ENCODE data around the gene C8G.

DNA sequence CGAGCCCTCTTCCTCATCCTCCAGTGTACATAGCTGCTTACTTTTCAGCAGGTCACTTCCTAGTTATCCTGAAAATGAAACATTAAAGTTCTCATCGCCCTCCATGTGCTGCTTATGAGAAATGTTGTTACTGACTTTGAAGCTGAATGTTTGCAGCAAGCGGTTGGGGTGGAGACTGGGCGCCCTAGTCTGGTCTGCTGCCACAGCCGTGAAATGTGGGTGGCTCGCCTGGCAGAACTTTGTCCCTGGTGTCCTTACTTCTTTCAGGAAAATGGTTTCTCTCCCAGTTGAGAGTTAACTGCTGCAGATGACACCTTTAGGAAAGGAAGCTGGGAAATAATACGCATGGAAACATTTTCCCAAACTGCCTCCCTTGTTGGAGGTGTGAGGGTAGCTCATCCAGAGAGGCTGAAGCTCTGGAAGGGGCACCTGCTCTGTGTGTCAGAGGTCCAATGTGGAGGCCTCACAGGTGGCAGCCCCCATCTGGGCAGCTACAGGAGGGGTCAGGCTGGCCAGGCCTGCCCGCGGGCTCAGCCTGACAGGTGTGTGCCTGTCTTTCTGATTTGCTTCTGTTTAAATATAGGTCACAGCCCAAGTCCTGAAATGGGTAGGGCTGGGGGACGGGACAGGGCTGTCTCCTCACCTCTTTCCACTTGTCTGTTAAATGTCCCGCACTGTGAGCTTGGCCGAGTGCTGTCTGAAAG lies 34.7 kb upstream of the C8G start:
- TF ChIP-seq, protein P1, sequence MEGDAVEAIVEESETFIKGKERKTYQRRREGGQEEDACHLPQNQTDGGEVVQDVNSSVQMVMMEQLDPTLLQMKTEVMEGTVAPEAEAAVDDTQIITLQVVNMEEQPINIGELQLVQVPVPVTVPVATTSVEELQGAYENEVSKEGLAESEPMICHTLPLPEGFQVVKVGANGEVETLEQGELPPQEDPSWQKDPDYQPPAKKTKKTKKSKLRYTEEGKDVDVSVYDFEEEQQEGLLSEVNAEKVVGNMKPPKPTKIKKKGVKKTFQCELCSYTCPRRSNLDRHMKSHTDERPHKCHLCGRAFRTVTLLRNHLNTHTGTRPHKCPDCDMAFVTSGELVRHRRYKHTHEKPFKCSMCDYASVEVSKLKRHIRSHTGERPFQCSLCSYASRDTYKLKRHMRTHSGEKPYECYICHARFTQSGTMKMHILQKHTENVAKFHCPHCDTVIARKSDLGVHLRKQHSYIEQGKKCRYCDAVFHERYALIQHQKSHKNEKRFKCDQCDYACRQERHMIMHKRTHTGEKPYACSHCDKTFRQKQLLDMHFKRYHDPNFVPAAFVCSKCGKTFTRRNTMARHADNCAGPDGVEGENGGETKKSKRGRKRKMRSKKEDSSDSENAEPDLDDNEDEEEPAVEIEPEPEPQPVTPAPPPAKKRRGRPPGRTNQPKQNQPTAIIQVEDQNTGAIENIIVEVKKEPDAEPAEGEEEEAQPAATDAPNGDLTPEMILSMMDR (conservative IDR thresholded peaks at IDR 0.05 in 1 of 2, IDR thresholded peaks at IDR 0.05 in 1 of 2; ENCODE audit: extremely low read depth in 1 of 2, insufficient read depth in 1 of 2, low read depth in 1 of 2, low read length in 2 of 2), result no peak
- TF ChIP-seq EZH2 (IDR thresholded peaks at IDR 0.05; ENCODE audit: borderline replicate concordance, low read length), result no peak
